DMS53 treated with DMSO at 0.1 percent for 48 hours (cell line): ENCODE data around the gene GID8.

Experiments used
- DNase-seq: peaks from one replicate; lab custom pipeline; 2025; ENCODE audit not compliant: unreplicated experiment; lab: John Stamatoyannopoulos, UW

Gene GID8

GRCh38 chr20:62968378-62969178 is 30.6 kb downstream of the GID8 start:
- no peak for DNase-seq

DNA sequence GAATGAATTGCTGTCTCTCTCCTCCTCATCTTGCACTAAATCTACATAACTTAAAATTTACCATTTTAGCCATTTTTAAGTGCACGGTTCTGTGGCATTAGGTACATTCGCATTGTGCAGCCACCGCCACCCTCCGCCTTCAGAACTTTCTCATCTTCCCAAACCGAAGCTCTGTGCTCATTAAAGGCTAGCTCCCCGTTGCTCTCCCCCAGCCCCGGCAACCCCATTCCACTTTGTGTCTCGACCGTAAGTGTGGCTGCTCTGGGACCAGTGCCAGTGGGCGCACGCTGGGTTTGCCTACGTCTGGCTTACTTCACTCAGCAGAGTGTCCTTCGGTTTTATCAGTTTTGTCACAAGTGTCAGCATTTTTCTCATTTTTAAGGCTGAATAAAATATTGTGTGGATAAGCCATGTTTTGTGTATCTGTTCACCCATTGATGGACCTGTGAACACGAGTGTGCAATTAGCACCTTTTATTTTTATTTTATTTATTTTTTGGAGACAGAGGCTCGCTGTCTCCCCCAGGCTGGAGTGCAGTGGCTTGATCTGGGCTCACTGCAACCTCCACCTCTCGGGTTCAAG is 31.3 kb downstream of the GID8 start:
- DNase-seq, result no peak

GRCh38 chr20:62969939-62970306 is 32.0 kb downstream of the GID8 start:
- DNase-seq, result no peak

DNA sequence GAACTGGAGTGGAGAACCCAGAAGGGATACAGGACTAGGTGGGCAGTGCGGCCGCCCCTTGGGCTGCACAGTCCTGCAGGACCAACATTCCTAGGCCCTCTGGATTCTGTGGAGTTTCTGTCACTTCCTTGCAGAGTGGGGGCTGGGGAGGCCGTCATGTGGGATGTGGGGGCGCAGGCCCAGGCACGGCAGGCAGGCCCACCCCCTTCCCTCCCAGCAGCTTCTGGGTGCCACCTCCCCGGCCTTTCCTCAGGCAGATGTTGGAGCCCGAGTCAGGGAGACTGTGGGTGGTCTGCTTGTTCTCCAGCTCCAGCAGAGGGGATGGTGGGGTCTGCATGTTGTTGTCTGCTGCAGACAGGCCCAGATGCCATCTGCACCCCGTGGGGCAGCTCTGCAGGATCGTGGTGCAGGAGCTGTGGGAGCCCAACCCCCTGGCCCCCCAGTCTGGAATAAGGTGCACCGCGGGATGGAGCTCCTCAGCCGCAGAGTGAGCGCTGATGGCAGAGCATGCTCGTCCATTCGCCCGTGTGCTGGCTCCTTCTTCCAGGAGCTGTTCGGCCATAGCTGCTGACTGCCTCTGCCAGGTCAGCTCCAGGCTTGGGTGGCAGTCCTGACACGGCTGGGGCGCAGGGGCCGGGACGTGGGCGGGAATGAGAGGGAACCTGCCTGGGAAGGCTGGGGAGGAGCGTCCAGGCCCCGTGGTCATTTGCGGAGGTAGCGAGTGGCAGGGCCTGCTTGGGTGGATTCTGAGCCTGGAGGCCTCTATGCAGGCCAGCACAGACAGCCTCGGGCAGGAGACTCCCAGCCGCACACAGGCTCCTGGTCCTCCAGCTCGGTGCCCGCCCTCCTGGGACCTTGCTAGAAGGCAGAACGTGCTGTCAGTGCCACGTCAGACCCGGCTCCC is 32.6 kb downstream of the GID8 start:
- DNase-seq, result no peak

DNA sequence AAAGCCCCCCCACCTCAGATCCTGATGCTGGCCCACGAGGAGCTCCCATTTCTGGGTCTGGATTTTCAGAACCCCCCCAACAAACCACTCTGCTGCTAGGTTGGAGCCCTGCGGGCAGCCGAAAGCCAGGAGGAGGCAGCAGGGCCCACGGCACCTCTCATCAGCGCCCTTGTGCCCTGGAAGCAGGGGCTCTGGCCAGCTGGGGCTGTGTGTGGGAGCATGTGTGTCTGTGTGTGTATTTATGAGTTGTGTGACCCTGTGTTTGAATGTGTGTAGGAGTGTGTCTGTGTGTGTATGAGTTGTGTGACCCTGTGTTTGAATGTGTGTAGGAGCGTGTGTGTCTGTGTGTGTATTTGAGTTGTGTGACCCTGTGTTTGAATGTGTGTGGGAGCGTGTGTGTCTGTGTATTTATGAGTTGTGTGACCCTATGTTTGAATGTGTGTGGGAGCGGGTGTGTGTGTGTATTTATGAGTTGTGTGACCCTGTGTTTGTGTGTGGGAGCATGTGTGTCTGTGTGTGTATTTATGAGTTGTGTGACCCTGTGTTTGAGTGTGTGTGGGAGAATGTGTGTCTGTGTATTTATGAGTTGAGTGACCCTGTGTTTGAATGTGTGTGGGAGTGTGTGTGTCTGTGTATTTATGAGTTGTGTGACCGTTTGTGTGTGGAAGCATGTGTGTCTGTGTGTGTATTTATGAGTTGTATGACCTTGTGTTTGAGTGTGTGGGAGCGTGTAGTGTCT is 33.4 kb downstream of the GID8 start:
- no peak for DNase-seq

GRCh38 chr20:62971950-62972844 is 34.2 kb downstream of the GID8 start:
- DNase-seq, result peak; percentile 36

- DNase-seq, result no peak
Measured at GRCh38 chr20:62972845-62973745, 35.1 kb downstream of the GID8 start.

DNA sequence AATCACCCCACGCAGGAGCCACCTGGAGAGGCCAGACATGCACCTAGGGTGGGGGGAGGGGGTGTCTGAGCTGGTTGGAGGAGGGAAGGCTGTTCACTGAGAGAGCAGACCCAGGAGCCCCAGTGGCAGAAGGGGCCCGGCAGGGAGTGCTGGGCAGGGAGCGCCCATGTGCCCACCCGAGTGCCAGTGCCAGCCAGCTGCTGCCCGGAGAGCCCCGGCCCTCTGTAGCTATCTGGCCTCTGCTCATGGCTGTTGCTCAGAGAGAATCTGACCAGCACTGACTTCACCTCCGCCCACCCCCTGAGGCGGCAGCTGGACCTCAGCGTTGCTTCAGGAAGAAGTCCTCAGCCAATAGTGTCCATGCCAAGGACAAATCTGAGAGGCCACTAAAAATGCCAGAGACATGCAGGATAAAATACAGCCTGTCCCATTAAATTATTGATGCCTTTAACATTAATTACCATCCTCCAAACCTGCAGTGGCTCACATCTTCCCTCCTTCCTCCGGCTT is 37.4 kb downstream of the GID8 start:
- no peak for DNase-seq

DNA sequence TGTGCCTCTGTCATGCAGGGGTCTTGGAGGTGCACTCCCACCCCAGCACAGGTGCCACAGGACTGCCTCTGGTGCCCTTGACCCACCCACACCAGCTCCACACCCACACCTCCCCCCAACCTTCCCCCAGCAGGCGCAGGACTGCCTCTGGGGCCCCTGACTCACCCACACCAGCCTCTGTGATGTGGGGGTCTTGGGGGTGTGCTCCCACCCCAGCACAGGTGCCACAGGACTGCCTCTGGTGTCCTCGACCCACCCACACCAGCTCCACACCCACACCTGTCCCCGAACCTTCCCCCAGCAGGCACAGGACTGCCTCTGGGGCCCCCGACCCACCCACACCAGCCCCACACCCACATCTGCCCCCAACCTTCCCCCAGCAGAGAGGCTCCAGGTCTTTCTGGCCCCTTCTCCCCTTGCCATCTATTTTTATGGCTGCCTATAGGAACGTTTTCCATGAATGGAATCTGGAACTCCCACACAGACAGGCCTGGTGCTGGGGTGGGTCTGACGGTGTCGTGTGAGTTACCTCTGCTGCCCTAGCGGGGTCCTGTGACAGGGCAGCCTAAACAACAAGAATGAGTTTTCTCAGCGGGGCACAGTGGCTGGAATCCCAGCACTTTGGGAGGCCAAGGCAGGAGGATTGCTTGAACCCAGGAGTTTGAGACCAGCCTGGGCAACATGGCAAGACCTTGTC is 38.0 kb downstream of the GID8 start:
- DNase-seq, result no peak

DNA sequence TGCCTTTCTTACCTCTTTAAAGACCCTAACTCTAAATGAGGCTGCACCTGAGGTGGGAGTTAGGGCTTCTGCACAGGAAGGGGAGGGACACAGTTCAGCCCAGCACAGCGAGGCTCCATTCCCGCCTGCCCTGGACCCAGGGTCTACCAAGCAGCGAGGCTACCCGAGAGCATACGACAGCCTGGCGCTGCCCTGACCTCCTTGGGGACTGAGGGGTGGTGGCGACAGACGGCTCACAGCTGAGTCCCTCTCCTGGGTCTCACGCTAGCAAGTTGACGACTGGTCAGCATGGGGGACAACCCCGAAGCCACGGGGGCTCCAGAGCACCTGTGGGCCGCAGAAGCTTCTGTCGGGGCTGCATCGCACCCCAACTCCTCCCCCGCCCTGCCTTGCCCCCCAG is 38.9 kb downstream of the GID8 start:
- no peak for DNase-seq

GRCh38 chr20:62977613-62978560 is 39.9 kb downstream of the GID8 start:
- no peak for DNase-seq

- DNase-seq, result no peak
Measured at GRCh38 chr20:62978561-62978943, 40.6 kb downstream of the GID8 start.

DNA sequence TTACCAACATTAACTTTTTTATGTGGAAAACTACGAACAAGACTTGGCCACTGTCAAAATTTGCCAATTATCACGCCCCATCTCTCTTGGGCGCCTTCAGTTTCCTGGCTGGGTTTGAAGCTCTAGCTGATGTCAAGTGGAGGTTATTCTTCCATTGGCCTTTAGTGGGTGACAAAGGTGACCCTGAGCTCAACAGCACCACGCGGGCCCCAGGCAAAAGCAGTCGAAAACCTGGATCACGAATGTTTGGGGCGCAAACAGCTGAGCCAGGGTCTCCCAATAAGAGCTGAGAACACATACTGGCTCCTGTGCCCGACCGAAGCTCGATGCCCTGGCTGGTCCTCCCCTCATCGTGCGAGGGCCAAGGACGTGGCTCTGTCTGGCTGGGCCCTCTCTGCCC is 41.4 kb downstream of the GID8 start:
- DNase-seq, result no peak

- no peak for DNase-seq
Measured at GRCh38 chr20:62979876-62980373, 42.0 kb downstream of the GID8 start.

DNA sequence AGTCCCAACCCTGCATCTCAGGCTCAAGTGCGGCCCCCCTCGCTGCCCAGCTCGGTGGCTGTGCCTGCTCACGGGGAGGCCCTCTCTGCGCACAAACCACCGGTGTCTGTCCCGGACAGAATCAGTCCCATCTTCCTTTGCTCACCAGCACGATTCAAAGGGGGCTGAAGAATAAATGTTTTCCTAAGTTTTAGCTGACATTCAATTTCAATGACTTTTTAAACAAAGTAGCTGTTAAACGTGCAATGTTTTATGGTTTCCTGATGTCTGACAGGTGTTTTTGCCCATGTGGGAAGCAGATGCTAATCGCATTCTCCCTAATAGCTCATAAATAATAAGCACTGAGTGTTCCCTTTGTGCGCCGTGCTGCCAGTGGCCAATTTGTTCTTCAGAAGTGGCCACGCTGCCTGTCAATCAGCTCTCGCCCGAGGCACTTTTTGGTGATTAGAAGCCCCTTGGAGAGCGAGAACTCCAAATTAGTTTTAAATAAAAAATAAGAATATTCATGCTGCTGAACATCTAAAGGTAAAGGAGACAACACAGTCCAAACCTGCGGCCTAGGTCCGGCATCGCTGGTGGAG is 42.5 kb downstream of the GID8 start:
- no peak for DNase-seq

DNA sequence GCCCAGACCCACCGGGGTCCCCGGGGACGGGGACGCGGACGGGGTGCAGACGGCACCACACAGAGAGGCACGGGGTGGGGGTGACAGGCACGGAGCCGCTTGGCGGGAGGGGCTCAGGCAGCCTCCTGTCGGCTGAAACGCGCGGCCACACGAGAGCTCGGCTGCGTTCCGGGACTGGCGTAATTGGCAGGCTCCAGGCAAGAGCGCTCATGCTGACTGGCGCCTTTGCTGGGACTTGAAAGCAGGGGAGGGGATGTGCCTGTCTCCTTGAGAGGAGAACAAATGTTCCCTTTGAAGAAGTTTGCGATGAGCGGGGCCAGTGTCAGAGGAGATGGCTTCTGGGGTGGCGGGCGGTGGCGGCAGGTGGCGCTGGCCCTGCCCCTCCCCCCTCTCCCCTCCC is 43.0 kb downstream of the GID8 start:
- DNase-seq, result no peak
